ENCODE data around the gene POLR3G. TPM values are rescaled to one million over a fixed set of nuclear protein-coding genes. Genes with fewer than 3 reads are reported as not detected.
A peak's percentile ranks its signal among the peaks of the same experiment; 100 is the strongest.

Gene POLR3G, protein sequence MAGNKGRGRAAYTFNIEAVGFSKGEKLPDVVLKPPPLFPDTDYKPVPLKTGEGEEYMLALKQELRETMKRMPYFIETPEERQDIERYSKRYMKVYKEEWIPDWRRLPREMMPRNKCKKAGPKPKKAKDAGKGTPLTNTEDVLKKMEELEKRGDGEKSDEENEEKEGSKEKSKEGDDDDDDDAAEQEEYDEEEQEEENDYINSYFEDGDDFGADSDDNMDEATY
- 1 to 10 TPM; 1.2 to 1.5 TPM for total RNA-seq
- long read RNA-seq, donor 1: 0 reads
- long read RNA-seq, donor 2: 0 reads

DNA sequence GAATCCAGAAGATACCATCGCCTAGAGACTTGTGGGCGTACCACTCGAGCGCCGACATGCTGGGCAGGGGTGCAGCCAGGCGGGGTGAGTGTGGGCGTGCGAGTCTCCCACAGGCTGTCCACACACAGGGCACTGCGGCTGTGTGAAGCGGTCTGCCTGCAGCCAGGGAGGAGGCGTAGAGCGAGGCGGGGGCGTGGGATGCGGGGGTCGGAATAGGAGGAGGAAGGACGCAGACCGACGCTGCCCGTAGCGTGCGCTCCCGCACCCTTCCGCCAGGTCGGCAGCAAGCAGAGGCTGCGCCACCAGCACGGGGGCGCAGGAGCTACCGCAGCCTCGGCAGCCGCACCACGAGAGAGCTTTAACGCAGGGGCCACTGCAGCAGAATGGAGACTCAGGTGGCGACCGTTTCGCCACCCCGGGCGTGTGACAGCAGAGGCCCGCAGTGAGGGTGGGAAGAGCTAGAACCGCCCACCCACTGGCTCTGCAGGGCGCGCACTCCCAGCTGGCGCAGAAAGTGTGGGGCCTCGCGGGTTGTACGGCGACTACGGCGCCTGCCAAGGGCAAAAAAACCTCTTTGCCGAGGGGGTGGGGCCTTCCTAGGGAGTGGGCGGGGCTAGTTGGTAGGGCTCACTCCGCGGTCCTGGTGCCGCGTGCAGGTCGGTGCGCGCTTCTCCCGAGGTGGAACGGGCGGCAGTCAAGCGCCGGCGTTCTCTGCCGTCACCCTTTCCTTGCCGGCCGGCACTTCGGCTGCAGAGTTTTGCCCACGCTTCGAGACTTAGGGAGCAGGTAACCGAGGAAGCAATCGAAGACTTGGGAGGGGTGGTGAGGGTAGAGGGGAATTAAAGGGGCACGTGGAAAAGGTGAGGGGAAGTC, at the start of gene POLR3G, which contains the start of gene MBLAC2:
Gene POLR3G (plus strand): TSS at position 630 of the 873 bp plus-strand sequence. CDS start 10,704 bp downstream, outside the sequence.
Gene MBLAC2 (minus strand): TSS at position 537 of the 873 bp plus-strand sequence. CDS start 479 bp downstream, at position 58.
- intact Hi-C loops (cut with DNase I): no loop called here
- DNase-seq (ENCODE audit: low spot score): peak; percentile 97

DNA sequence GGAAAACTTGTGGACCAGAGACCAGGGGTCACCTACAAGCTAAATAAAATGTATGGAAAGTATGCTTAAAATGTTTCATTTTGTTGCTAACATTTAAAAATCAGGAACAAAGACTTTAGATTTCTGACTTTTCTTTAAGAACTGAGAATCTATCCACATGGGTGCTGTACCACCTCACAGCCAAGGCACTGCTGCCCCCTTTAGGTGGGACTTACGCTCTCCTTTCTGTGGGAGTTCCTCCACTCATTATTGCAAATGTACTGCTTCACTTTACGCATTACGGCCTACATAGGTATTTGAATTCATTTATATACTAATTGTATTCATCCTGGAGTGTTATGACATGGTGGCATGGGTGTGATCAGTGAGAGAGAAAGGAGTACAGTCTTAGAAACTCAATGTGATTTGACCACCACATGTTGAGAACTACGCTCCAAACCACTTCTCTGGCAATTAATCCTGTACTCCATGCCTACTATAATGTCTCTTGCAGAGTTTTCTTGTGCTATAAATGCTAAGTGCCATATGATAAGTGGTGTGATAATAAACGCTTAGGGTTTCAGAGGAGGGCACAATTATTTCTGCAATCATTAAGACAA, 40.4 kb upstream of the POLR3G start:
- intact Hi-C loops (cut with DNase I): no loop called here
- DNase-seq (ENCODE audit: low spot score): no peak

DNA sequence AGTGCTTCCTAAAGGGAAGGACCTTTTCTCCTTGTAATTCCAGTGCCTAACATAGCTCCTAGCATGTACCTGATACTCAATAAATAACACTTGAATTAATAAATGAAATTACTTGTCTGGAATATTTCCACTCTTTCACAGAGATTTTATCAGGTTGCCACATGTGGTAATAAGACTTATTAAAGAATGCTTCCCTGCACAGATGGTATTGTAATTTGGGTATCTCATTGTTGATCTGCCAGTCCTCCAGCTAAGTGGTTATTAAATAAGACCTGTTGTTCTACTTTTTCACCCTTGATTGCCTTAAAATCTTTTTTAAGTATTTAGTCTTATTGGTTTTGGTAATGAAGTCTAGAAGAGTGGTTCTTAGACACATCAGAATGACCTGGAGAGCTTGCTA, 37.0 kb upstream of the POLR3G start:
- no peak for DNase-seq (ENCODE audit: low spot score)
- intact Hi-C loops (cut with DNase I): no loop called here

DNA sequence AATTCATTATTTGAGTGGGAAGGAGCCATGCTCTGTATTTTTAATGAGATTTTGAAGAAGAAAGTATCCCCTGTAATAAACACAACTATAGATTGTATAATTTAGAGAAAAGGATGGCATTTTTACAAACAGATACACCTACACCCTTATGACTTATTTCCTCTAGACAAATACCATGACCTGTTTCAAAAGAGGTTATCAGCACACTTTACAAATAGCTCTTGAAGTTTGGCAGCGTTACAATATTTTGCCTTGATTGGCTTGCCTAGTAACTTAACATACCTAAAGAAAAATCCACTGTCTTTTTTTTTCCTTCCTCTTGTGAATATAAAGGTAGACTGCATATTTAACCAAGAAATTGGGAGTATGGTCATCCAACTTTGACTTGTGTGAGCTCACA, 36.6 kb upstream of the POLR3G start:
- intact Hi-C loops (cut with DNase I): no loop called here
- DNase-seq (ENCODE audit: low spot score): no peak

DNA sequence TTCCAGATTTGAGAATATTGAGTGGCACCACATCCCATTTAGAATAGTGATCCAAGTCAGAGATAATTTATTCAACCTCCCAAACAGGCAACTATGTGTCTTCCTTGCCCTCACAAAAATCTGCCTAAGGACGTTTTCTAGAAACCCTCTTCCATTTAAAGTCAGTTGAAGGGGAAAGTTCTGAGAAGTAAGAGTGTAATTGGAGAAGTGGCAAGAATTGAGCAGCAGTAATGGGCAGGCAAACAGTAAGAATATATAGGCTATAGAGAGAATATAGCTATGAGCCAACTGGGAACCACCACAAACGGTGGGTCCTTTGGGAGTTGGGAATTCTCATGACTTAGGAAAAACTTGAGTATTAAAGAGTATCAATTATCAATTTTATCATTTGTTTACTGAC, 34.0 kb upstream of the POLR3G start:
- intact Hi-C loops (cut with DNase I): loop anchor here (5.0 to 10.0 kb wide), 2 partner anchors 87 to 344 kb away; partner anchors contain the start of gene LYSMD3 (in 1 of the 2)
- DNase-seq (ENCODE audit: low spot score): no peak

DNA sequence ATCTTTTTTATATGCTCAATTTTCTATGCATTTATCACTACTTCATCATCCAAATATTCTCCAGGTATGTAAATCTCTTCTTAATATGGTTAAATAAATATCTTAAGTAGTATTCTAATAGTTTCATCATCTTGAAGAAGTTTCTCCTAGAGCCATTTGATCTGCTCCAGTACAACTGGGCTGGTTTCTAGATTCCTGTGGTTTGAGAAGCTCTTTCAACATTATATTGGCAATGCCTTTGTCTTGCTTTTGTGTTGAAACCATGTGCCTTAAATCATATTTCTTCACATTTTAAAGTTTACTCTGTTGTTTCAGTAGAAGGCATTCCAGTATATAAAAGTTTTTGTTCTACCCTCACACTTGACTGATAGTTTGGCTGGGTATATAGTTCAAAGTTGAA, 27.7 kb upstream of the POLR3G start:
- no peak for DNase-seq (ENCODE audit: low spot score)
- intact Hi-C loops (cut with DNase I): loop anchor here in 1 of 2 donors (10.0 kb wide), 1 partner anchor 338 kb away; no protein-coding TSS in a partner anchor

DNA sequence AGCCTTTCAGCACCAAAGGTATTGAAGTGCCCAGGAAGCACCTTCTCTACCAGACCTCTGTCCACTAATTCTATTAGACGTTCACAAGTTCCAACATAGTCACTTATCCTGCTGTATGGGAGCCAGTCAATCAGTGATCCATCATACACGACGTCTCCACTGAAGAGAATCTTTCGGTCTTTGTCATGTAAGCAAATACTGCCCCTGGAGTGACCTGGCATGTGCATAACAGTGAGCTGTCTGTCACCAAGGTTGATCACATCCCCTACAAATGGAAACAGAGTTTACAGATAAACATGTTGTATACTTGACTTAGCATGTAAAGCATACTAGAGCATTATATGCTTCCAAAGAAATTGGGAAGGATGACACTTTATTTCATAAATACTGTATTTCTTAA, 13.4 kb upstream of the POLR3G start:
- DNase-seq (ENCODE audit: low spot score): no peak
- intact Hi-C loops (cut with DNase I): no loop called here

DNA sequence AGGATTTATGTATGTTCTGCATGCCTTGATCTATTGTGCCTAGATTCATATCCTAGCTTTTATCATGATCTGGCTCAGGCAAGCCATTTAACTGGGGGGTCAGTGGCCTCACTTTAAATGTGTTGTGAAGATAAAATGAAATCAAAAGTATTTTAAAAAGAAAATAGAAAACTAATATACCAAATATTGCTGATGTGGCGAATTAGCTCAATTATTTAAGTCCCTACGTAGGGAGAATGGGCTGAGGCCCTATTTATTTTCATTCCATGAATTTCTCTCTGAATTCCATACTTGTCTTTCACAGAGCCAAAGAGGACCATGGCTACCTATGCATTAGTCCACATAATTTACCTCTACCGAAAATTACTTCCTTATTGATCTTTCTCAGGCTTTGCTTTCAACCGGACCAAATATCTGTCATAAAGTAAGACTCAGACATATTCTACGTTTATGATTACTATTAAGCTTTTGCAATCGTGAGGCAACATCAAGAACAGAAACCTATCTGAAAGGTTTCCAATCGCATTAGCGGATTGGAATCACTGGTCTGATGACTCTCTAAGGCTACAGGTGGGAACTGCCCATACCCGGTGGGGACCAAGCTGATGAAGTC, 1.8 kb upstream of the POLR3G start:
- no peak for DNase-seq (ENCODE audit: low spot score)

DNA sequence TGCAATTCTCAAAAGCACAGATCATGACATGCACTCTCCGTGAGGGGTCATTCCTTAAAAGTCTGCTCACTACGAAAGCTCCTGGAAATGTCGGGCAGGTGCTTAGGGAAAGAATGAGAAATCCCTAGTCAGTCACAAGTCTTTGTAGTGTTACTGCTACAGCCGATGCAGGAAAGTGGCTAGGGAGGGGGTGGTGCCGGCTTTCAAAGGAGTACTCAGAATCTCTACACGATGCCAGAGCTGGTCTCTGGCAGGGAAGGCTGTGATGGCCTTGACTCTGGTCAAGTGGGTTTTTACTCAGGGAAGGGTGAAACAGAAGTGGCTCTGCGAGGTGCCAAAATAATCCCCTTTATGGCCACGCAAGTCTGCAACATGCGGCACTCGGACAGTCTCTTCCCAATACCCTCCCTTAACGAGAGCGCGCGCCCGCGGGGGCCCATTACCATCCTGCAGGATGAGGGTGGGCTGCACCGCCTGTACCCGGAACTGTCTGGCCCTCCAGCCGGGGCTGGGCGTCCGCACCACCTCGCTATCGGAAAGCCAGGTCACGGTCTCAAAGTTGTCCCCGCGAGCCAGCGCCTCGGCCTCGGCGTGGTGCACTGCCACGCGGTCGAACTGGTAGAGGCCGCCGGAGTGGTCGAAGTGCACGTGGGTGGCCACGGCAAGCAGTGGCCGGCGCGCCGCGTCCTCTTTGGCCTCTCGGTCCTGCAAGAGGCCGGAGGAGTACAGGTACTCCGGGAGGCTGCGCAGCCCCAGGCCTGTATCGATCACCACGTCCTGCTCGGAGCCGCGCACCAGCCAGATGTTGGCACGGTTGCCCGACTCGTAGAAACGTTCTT, 1.0 kb upstream of the POLR3G start:
- DNase-seq (ENCODE audit: low spot score): peak; percentile 86
- intact Hi-C loops (cut with DNase I): no loop called here

More for the DNA sequence above, 1.8 kb upstream of the POLR3G start:
- intact Hi-C loops (cut with DNase I): no loop called here

DNA sequence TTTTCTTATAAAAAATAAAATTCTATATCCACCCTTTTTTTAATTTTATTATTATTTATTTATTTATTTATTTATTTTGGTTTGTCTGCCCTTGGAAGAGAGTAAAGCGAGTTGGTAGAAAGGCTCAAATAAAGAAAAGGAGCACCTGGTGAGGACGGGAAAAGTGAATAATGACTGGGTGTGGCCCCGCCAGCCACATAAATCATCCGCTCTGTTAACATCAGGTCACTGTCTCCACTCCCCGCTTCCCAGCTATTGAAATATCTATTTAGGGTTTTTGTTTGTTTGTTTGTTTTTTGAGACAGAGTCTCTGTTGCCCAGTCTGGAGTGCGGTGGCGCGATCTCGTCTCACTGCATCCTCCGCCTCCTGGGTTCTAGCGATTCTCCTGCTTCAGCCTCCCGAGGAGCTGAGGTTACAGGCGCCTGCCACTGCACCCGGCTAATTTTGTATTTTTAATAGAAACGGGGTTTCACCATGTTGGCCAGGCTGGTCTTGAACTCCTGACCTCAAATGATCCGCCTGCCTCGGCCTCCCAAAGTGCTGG, 844 bp downstream of the POLR3G start:
- intact Hi-C loops (cut with DNase I): no loop called here
- DNase-seq (ENCODE audit: low spot score): no peak

DNA sequence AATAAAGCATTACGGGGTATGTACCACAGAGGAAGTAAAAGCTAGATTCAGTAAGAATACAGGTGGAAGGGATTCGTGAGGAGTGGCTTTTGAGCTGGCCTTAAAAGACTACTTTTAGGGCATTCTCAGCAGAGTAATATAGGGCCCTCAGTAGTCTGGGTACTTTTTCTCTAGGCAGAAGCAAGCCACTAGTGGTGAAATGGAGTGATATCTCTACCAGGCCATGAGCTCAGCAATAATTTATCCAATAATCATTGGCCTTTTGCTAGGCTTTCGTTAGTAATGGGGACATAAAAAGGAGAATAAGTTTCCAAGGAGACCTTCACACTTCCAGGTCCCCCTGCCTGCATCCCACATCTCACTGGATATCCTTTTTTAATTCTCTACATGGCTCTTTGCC, 1.7 kb downstream of the POLR3G start:
- DNase-seq (ENCODE audit: low spot score): no peak
- intact Hi-C loops (cut with DNase I): no loop called here

DNA sequence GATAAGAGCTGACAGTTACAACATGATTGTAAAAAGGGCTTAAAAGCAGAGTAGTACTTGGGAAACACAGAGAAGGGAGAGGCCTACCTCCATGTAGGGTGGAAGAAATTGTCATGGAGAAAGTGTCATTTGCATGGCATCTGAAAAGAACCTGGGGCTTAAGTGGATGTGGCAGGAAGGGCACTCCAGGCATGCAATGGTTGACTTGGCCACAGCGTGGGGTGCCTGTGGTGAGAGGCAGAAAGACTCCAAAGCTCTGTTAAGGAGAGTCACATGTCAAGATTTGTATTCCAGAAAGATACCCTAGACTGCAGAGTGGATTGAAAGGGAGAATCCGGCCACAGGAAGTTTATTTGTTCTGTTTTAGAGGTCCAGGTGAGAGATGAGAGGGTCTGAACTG, 2.4 kb downstream of the POLR3G start:
- intact Hi-C loops (cut with DNase I): no loop called here
- no peak for DNase-seq (ENCODE audit: low spot score)

DNA sequence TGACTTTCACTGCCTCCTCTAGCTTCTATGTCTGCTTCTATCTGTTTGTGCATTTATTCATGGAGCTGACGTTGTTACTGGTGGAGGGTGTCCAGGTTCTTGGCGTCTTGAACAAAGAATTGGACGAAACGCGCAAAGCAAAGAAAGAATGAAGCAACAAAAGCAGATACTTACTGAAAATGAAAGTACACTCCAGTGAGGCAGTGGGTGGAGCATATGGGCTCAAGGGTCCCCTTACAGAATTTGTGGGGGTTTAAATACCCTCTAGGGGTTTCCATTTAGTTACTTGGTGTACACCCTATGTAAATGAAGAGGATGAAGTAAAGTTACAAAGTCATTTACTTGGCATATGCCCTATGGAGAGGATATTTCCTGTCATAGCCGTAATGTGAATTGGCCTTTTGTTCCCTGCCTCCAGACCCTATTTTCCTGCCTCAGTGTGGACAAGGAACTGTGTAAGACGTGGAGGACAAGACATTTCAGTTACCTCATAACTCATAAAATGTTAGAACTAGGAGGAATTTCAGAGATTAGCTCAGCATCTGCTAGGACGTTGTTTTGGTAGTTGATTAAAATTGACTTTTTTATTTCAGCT, 3.1 kb downstream of the POLR3G start:
- no peak for DNase-seq (ENCODE audit: low spot score)
- intact Hi-C loops (cut with DNase I): no loop called here

DNA sequence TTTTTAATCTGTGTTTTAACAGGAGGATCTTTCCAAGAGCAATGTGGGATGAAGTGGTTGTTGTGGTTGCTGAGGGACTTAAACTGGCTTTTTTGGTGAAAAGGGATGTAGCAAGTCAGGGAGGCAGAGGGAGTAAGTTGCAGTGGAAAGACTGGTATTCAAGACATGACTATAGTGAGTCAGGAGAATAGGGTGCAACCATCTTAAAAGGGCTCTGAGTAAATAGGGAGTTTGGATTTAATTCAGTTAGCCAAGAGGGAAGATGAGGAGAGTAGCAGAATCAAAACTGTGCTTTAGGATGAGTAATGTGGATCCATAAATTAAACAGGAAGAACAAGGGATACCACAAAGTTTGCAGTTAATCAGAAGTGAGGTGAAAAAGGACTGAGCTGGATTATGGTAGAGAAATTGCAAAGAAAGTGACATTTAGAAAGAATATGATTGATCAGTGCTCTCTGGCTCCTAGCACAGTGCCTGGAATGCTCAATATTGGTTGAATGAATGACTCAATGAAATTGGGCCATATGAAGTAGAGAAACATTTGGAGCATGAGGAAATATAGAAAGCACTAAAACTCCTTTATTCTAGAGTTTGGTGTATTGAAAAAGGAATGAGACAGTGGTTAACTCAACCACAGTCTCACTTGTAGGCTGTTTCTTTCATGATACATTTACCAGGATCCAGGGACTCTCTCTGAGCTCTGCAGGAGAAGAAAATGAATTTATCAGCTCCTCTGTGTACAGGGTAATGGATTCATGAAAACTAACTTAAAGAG, 5.1 kb downstream of the POLR3G start:
- intact Hi-C loops (cut with DNase I): no loop called here
- DNase-seq (ENCODE audit: low spot score): no peak

DNA sequence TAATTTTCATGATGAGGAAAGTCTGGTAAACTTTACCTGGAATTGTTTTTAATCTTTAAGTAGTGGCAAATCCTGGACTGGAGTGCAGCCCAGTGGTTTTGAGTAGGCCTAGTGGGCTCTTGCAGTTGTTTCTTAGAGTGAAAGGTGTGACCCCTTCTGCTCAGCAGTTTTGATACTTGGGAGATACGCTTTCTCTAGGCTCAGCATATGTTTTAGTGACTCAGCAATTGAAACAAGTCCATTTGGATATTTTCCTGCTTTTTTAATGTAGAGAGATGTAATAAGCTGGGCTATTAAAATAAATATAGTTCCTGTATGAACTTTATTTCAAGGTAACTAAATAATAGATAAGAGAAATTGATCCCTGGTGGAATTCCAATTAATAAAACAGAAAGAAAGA, 6.0 kb downstream of the POLR3G start:
- intact Hi-C loops (cut with DNase I): no loop called here
- DNase-seq (ENCODE audit: low spot score): no peak

DNA sequence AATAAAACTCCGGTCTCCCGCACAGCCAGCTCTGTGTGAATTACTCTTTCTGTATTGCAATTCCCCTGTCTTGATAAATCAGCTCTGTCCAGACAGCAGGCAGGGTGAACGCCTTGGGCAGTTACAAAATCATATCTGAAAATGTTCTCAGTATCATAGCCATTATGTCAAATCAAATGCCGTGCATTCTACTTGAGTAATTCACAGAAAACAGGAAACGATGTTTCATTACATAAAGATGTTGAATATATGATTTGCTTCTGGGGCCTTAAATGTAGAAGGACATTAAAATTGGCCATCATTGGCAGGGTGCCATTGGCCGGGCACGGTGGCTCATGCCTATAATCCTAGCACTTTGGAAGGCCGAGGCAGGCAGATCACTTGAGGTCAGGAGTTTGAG, 8.5 kb downstream of the POLR3G start:
- no peak for DNase-seq (ENCODE audit: low spot score)
- intact Hi-C loops (cut with DNase I): no loop called here

DNA sequence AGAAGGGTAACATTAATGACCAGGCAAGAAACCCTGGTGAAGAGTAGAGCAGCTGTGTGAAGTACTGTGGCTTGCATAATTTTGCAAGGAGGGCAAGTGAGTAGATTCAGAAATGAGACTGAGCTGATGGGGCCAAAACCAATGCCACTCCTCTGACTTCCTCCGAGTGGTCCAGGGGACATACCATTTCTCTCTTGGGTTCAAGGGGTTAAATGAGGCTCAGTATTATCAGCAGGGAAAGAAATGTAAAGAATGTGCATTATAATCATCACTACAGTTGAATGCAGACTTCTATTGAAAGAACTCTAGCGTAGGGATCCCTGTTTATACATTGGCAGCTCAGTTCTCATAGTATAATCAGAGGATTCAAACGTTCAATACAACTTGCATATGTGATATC, 9.9 kb downstream of the POLR3G start:
- no peak for DNase-seq (ENCODE audit: low spot score)
- intact Hi-C loops (cut with DNase I): no loop called here

All from posterior vena cava (tissue), 2 donors.